Gastroesophageal sphincter (tissue), 3 donors: ENCODE data around the gene WFIKKN1.

ENCODE experiments used
- EP300 ChIP-seq: sonication (generic); formaldehyde crosslinking; IDR thresholded peaks from one replicate; pipeline ENCODE4 v1.6.1; 2017; ENCODE audit warnings: antibody characterized with exemption, mild to moderate bottlenecking
- POLR2A ChIP-seq, 2 donors: fragments of 450-650 bp; IDR thresholded peaks; one replicate each; pipeline ENCODE4 v1.6.1; 2017; ENCODE audit warnings: antibody characterized with exemption in 2 of 2, mild to moderate bottlenecking in 2 of 2, moderate library complexity in 1 of 2
- POLR2AphosphoS5 ChIP-seq: sonication (generic); formaldehyde crosslinking; IDR thresholded peaks from one replicate; pipeline ENCODE4 v1.6.1; 2017; ENCODE audit warnings: antibody characterized with exemption
- TF ChIP-seq, protein P1 (sequence below), 4 experiments: fragments of 200-600 bp in 2 of 4; fragments of 450-650 bp in 2 of 4; sonication (generic) in 1 of 4; IDR thresholded peaks; one replicate each; pipeline ENCODE4 v1.5.1; 2017 to 2019; ENCODE audit warnings: antibody characterized with exemption in 4 of 4, mild to moderate bottlenecking in 2 of 4, moderate library complexity in 2 of 4

DNA sequence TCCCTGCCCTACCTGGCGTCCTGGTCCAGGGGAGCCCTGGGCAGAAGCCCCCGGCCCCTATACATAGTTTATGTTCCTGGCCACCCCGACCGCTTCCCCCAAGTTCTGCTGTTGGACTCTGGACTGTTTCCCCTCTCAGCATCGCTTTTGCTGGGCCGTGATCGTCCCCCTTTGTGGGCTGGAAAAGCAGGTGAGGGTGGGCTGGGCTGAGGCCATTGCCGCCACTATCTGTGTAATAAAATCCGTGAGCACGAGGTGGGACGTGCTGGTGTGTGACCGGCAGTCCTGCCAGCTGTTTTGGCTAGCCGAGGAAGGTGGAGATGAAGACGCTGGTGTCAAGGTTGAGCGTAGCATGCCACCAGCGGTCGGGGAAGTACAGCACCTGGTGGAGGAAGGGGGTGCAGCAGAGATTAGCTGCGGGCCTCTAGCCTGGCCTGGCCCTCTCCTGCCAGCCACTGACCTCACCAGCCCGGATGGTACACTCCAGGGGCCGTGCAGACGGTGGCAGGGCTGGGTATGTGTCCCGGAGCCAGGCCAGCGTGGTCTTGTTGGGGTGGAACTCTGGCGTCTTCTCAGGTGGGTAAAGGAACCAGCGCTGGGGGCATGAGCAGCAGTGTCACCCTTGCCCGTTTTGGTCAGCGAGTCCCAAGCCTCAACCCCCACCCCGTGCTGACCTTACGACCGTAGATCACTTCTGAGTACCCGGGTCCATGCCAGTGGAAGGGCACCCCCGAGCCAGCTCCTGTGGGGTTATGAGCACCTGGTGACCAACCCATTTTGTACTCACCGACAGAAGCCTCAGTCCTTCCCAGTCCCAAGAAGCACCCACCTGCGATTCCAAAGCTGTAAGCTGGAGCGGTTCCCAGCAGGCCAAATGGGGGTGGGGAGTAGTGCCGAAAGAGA, 52.0 kb downstream of the WFIKKN1 start:
- TF ChIP-seq POLR2A (IDR thresholded peaks at IDR 0.05) (no peak), EP300 (no peak), POLR2AphosphoS5 (no peak)
- TF ChIP-seq, protein P1, sequence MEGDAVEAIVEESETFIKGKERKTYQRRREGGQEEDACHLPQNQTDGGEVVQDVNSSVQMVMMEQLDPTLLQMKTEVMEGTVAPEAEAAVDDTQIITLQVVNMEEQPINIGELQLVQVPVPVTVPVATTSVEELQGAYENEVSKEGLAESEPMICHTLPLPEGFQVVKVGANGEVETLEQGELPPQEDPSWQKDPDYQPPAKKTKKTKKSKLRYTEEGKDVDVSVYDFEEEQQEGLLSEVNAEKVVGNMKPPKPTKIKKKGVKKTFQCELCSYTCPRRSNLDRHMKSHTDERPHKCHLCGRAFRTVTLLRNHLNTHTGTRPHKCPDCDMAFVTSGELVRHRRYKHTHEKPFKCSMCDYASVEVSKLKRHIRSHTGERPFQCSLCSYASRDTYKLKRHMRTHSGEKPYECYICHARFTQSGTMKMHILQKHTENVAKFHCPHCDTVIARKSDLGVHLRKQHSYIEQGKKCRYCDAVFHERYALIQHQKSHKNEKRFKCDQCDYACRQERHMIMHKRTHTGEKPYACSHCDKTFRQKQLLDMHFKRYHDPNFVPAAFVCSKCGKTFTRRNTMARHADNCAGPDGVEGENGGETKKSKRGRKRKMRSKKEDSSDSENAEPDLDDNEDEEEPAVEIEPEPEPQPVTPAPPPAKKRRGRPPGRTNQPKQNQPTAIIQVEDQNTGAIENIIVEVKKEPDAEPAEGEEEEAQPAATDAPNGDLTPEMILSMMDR (IDR thresholded peaks at IDR 0.05) = no peak
